OCI-LY1 (cell line): ENCODE results near the gene OGFR.

ENCODE experiments used
- H2AFZ ChIP-seq: fragments of 200-600 bp; sonication (generic), shearing (Covaris generic); 2 replicates; pipeline ENCODE4 v1.6.0; 2014; ENCODE audit warnings: antibody characterized with exemption, mild to moderate bottlenecking, low read length
- H3F3A ChIP-seq: fragments of 200-600 bp; sonication (generic), shearing (Covaris generic); 2 replicates; pipeline ENCODE4 v1.6.0; 2014; ENCODE audit warnings: mild to moderate bottlenecking, antibody characterized with exemption, low read length, moderate library complexity; ENCODE audit not compliant: insufficient read depth
- H3K27ac ChIP-seq: fragments of 200-600 bp; sonication (generic); 2 replicates; pipeline ENCODE4 v1.5.1; 2014; ENCODE audit warnings: low read length, mixed run types, mild to moderate bottlenecking, low read depth; ENCODE audit not compliant: poor library complexity, severe bottlenecking
- H3K27me3 ChIP-seq: fragments of 200-600 bp; sonication (generic); 2 replicates; pipeline ENCODE4 v1.6.0; 2014; ENCODE audit warnings: antibody characterized with exemption, mild to moderate bottlenecking, low read length, moderate library complexity; ENCODE audit not compliant: insufficient read depth
- H3K36me3 ChIP-seq: fragments of 200-600 bp; sonication (generic); 2 replicates; pipeline ENCODE4 v1.6.1; 2014; ENCODE audit warnings: mild to moderate bottlenecking, antibody characterized with exemption, low read length, moderate library complexity, mixed read lengths; ENCODE audit not compliant: insufficient read depth
- H3K4me1 ChIP-seq: fragments of 200-600 bp; sonication (generic); 2 replicates; pipeline ENCODE4 v1.5.1; 2014; ENCODE audit warnings: mild to moderate bottlenecking, low read length, moderate library complexity; ENCODE audit not compliant: insufficient read depth, severe bottlenecking
- H3K4me2 ChIP-seq: fragments of 200-600 bp; sonication (generic), shearing (Covaris generic); 2 replicates; pipeline ENCODE4 v1.6.1; 2014; ENCODE audit warnings: low read length
- H3K4me3 ChIP-seq: fragments of 200-600 bp; sonication (generic); 2 replicates; pipeline ENCODE4 v1.5.1; 2014; ENCODE audit warnings: low read length, low read depth, mild to moderate bottlenecking, mixed read lengths; ENCODE audit not compliant: poor library complexity, severe bottlenecking
- H3K79me2 ChIP-seq: fragments of 200-600 bp; shearing (Covaris generic); 2 replicates; pipeline ENCODE4 v1.6.1; 2016; ENCODE audit warnings: mixed run types, low read length, mixed read lengths; ENCODE audit not compliant: insufficient read depth
- H3K9ac ChIP-seq: fragments of 200-600 bp; sonication (generic), shearing (Covaris generic); 2 replicates; pipeline ENCODE4 v1.6.1; 2014; ENCODE audit warnings: mild to moderate bottlenecking, low read length, mixed read lengths
- H3K9me2 ChIP-seq: fragments of 200-600 bp; sonication (generic), shearing (Covaris generic); 2 replicates; pipeline ENCODE4 v1.6.1; 2014; ENCODE audit warnings: low read depth, mild to moderate bottlenecking, low read length, mixed read lengths
- H3K9me3 ChIP-seq: fragments of 200-600 bp; shearing (Covaris generic); 2 replicates; pipeline ENCODE4 v1.6.1; 2014; ENCODE audit warnings: low read length, mixed read lengths
- H4K20me1 ChIP-seq: fragments of 200-600 bp; sonication (generic), shearing (Covaris generic); 2 replicates; pipeline ENCODE4 v1.6.0; 2016; ENCODE audit warnings: mild to moderate bottlenecking, low read length; ENCODE audit not compliant: insufficient read depth
- CTCF ChIP-seq: fragments of 200-600 bp; sonication (generic), shearing (Covaris generic); IDR thresholded peaks from 2 replicates; pipeline ENCODE4 v1.5.1; 2017; ENCODE audit warnings: mild to moderate bottlenecking, antibody characterized with exemption, low read length, moderate library complexity, mixed read lengths
- EZH2 ChIP-seq: fragments of 200-600 bp; sonication (generic), shearing (Covaris generic); IDR thresholded peaks from 2 replicates; pipeline ENCODE4 v1.8.0; 2017; ENCODE audit warnings: borderline replicate concordance, mixed run types, mild to moderate bottlenecking, antibody characterized with exemption, low read length, moderate library complexity, mixed read lengths

The OGFR gene

GRCh38 chr20:62760856-62761758, 43.5 kb upstream of the OGFR start:
- no peak overlapping the region for H2AFZ ChIP-seq
- H3K27ac ChIP-seq: no peak overlapping the region
- H3K4me2 ChIP-seq: no peak overlapping the region
- no peak overlapping the region for H3K9ac ChIP-seq
- TF ChIP-seq EZH2: no peak
- TF ChIP-seq CTCF: no peak
- no peaks in the 10 kb centered on the region for H3K9me2 ChIP-seq
- H3K36me3 ChIP-seq: no peaks in the 10 kb centered on the region
- H3F3A ChIP-seq: no peaks in the 10 kb centered on the region
- no peaks in the 10 kb centered on the region for H3K79me2 ChIP-seq
- H3K27me3 ChIP-seq: no peaks in the 10 kb centered on the region; the same call in 1 of the 2 replicates
- H3K4me1 ChIP-seq: no peaks in the 10 kb centered on the region
- no peaks in the 10 kb centered on the region for H3K9me3 ChIP-seq
- no peak overlapping the region for H3K4me3 ChIP-seq
- no peaks in the 10 kb centered on the region for H4K20me1 ChIP-seq

- no peaks in the 10 kb centered on the region for H3K36me3 ChIP-seq
- H2AFZ ChIP-seq: no peak overlapping the region
- no peaks in the 10 kb centered on the region; the same call in 1 of the 2 replicates for H3K27me3 ChIP-seq
- no peak for TF ChIP-seq EZH2
- no peak for TF ChIP-seq CTCF
- no peaks in the 10 kb centered on the region for H3K9me2 ChIP-seq
- H3K4me3 ChIP-seq: no peak overlapping the region
- H3K4me1 ChIP-seq: no peaks in the 10 kb centered on the region
- H3K79me2 ChIP-seq: no peaks in the 10 kb centered on the region
- H3K27ac ChIP-seq: no peak overlapping the region
- no peaks in the 10 kb centered on the region for H3K9me3 ChIP-seq
- no peaks in the 10 kb centered on the region for H3F3A ChIP-seq
- H3K9ac ChIP-seq: no peak overlapping the region
- no peak overlapping the region for H3K4me2 ChIP-seq
- no peaks in the 10 kb centered on the region for H4K20me1 ChIP-seq
Measured at GRCh38 chr20:62761759-62762131, 42.9 kb upstream of the OGFR start.

DNA sequence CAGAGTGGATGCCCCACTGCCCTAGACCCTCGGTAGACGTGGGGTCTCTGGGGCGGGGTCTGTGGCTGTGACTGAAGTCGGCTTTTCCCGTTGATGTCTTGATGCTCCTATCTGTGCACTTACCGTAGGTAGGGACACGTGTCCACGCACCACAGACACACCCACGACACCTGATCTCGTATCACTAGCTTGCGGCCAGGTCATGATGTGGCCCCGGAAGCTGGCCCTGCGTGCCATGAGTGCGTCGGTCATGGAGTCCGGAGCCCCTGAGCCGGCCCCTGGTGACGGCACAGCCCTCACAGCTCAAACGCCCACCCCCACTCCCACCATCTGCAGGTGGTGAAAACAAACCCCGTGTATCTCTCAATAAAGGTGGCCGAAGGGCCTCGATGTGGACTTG, 42.3 kb upstream of the OGFR start:
- H3K27me3 ChIP-seq: no peaks in the 10 kb centered on the region; the same call in 1 of the 2 replicates
- H3K36me3 ChIP-seq: no peaks in the 10 kb centered on the region
- no peak overlapping the region for H3K4me2 ChIP-seq
- no peak overlapping the region for H3K27ac ChIP-seq
- H3K4me1 ChIP-seq: no peaks in the 10 kb centered on the region
- H2AFZ ChIP-seq: no peak overlapping the region
- no peaks in the 10 kb centered on the region for H3F3A ChIP-seq
- TF ChIP-seq CTCF (no peak), EZH2 (no peak)
- H3K9ac ChIP-seq: no peak overlapping the region
- no peak overlapping the region for H3K4me3 ChIP-seq
- H4K20me1 ChIP-seq: no peaks in the 10 kb centered on the region
- H3K9me3 ChIP-seq: no peaks in the 10 kb centered on the region
- no peaks in the 10 kb centered on the region for H3K9me2 ChIP-seq
- no peaks in the 10 kb centered on the region for H3K79me2 ChIP-seq
